ENCODE measurements around the gene RELN.
"Not testable (repeated sequence)": the region's sequence is repeated elsewhere in the genome, so short reads cannot be mapped to it uniquely, and the experiment has no call there.

Gene RELN

DNA sequence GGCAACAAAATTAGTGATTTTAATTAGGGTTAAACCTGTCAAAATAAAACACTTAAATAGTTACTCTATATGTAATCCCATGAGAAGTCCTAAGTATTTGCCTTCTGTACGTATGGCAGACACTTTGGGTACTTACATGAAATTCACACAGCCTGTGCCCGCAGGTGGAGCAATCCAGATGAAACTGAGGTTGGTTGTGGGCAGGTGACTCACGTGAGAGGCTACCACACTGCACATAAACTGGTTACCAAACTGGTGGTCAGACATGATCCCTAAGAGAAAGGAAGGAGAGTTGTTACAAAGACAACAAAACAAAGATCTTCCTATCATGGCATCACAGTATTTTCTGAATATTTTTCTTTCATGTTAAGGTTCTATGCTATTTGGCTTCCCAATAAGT, 156.1 kb downstream of the RELN start:
- H3K4me1 ChIP-seq (ENCODE audit: control insufficient read depth, insufficient read depth, low read length), result no peaks in the 10 kb centered on the region
- H3K9me3 ChIP-seq (ENCODE audit: control insufficient read depth, insufficient read depth, low read length), result no peaks in the 10 kb centered on the region
- H3K9ac ChIP-seq (ENCODE audit: low read depth, low read length), result no peak overlapping the region
- no peaks in the 10 kb centered on the region for H3K27me3 ChIP-seq (ENCODE audit: control insufficient read depth, insufficient read depth, low read length)
- no peak overlapping the region for H3K27ac ChIP-seq (ENCODE audit: low read depth, low read length)
- H3K36me3 ChIP-seq (ENCODE audit: control insufficient read depth, insufficient read depth, low read length), result no peaks in the 10 kb centered on the region
- no peak overlapping the region for H3K4me3 ChIP-seq (ENCODE audit: low read depth, low read length)

GRCh38 chr7:103832438-103832837, 157.0 kb downstream of the RELN start:
- Histone ChIP-seq H3K36me3 (ENCODE audit: control insufficient read depth, insufficient read depth, low read length) (no peaks in the 10 kb centered on the region), H3K27me3 (ENCODE audit: control insufficient read depth, insufficient read depth, low read length) (no peaks in the 10 kb centered on the region), H3K4me3 (ENCODE audit: low read depth, low read length) (no peak overlapping the region), H3K27ac (ENCODE audit: low read depth, low read length) (no peak overlapping the region), H3K4me1 (ENCODE audit: control insufficient read depth, insufficient read depth, low read length) (no peaks in the 10 kb centered on the region), H3K9me3 (ENCODE audit: control insufficient read depth, insufficient read depth, low read length) (no peaks in the 10 kb centered on the region), H3K9ac (ENCODE audit: low read depth, low read length) (no peak overlapping the region)

GRCh38 chr7:103824251-103824650, 165.2 kb downstream of the RELN start:
- H3K4me3 ChIP-seq (ENCODE audit: low read depth, low read length), result no peak overlapping the region
- no peaks in the 10 kb centered on the region for H3K4me1 ChIP-seq (ENCODE audit: control insufficient read depth, insufficient read depth, low read length)
- H3K9ac ChIP-seq (ENCODE audit: low read depth, low read length), result no peak overlapping the region
- H3K36me3 ChIP-seq (ENCODE audit: control insufficient read depth, insufficient read depth, low read length), result no peaks in the 10 kb centered on the region
- no peak overlapping the region for H3K27ac ChIP-seq (ENCODE audit: low read depth, low read length)
- no peaks in the 10 kb centered on the region for H3K9me3 ChIP-seq (ENCODE audit: control insufficient read depth, insufficient read depth, low read length)
- H3K27me3 ChIP-seq (ENCODE audit: control insufficient read depth, insufficient read depth, low read length), result no peaks in the 10 kb centered on the region

- Histone ChIP-seq H3K4me1 (ENCODE audit: control insufficient read depth, insufficient read depth, low read length) (no peaks in the 10 kb centered on the region), H3K9ac (ENCODE audit: low read depth, low read length) (no peak overlapping the region), H3K27me3 (ENCODE audit: control insufficient read depth, insufficient read depth, low read length) (no peaks in the 10 kb centered on the region), H3K9me3 (ENCODE audit: control insufficient read depth, insufficient read depth, low read length) (no peaks in the 10 kb centered on the region), H3K27ac (ENCODE audit: low read depth, low read length) (no peak overlapping the region), H3K4me3 (ENCODE audit: low read depth, low read length) (no peak overlapping the region), H3K36me3 (ENCODE audit: control insufficient read depth, insufficient read depth, low read length) (no peaks in the 10 kb centered on the region)
These were observed 166.4 kb downstream of the RELN start for GRCh38 chr7:103823084-103823483.

- no peak overlapping the region for H3K9ac ChIP-seq (ENCODE audit: low read depth, low read length)
- H3K4me1 ChIP-seq (ENCODE audit: control insufficient read depth, insufficient read depth, low read length), result no peaks in the 10 kb centered on the region
- H3K27ac ChIP-seq (ENCODE audit: low read depth, low read length), result no peak overlapping the region
- no peak overlapping the region for H3K4me3 ChIP-seq (ENCODE audit: low read depth, low read length)
- H3K9me3 ChIP-seq (ENCODE audit: control insufficient read depth, insufficient read depth, low read length), result no peaks in the 10 kb centered on the region
- H3K27me3 ChIP-seq (ENCODE audit: control insufficient read depth, insufficient read depth, low read length), result no peaks in the 10 kb centered on the region
- no peaks in the 10 kb centered on the region for H3K36me3 ChIP-seq (ENCODE audit: control insufficient read depth, insufficient read depth, low read length)
These were observed 168.4 kb downstream of the RELN start for GRCh38 chr7:103821092-103821491.

DNA sequence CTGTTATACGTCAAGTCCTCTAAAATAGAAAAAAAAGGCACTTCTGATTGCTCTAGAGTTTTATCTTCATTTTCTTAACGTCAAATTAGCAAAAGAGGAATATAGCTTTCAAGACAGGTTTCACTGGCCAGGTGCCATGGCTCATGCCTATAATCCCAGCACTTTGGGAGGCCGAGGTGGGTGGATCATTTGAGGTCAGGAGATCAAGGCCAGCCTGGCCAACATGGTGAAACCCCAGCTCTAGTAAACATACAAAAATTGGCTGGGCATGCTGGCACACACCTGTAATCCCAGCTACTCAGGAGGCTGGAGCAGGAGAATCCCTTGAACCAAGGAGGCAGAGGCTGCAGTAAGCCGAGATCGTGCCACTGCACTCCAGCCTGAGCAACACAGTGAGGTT, 173.5 kb downstream of the RELN start:
- not testable (repeated sequence) for H3K36me3 ChIP-seq (ENCODE audit: control insufficient read depth, insufficient read depth, low read length); H3K9ac ChIP-seq (ENCODE audit: low read depth, low read length); H3K4me1 ChIP-seq (ENCODE audit: control insufficient read depth, insufficient read depth, low read length); H3K9me3 ChIP-seq (ENCODE audit: control insufficient read depth, insufficient read depth, low read length); H3K27me3 ChIP-seq (ENCODE audit: control insufficient read depth, insufficient read depth, low read length); H3K4me3 ChIP-seq (ENCODE audit: low read depth, low read length); H3K27ac ChIP-seq (ENCODE audit: low read depth, low read length)

GRCh38 chr7:103813970-103814369, 175.5 kb downstream of the RELN start:
- peaks cover 24% of the 10 kb centered on the region for H3K4me1 ChIP-seq (ENCODE audit: control insufficient read depth, insufficient read depth, low read length)
- H3K36me3 ChIP-seq (ENCODE audit: control insufficient read depth, insufficient read depth, low read length), result no peaks in the 10 kb centered on the region
- H3K4me3 ChIP-seq (ENCODE audit: low read depth, low read length), result no peak overlapping the region
- H3K9me3 ChIP-seq (ENCODE audit: control insufficient read depth, insufficient read depth, low read length), result no peaks in the 10 kb centered on the region
- no peaks in the 10 kb centered on the region for H3K27me3 ChIP-seq (ENCODE audit: control insufficient read depth, insufficient read depth, low read length)
- no peak overlapping the region for H3K9ac ChIP-seq (ENCODE audit: low read depth, low read length)
- no peak overlapping the region for H3K27ac ChIP-seq (ENCODE audit: low read depth, low read length)

DNA sequence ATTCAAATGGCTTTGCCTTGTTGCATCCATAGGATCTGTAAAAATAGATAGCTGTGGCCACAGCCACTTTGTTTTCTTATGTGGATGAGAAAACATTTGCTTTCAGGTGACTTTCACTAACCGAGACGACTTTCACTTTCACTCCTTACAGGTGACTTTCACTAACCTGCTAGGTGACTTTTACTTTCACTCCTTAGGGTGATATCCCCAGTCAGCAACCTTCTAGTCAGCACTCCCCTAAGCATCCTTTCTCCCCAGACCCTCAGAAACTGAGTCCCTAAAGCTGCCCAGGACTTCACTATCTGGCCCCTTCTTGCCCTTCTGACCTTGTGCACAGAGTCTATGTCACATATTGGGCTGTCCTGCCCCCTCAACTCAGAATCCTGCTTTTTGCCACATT, 177.5 kb downstream of the RELN start:
- peaks cover 28% of the 10 kb centered on the region for H3K4me1 ChIP-seq (ENCODE audit: control insufficient read depth, insufficient read depth, low read length)
- H3K27me3 ChIP-seq (ENCODE audit: control insufficient read depth, insufficient read depth, low read length), result no peaks in the 10 kb centered on the region
- no peaks in the 10 kb centered on the region for H3K36me3 ChIP-seq (ENCODE audit: control insufficient read depth, insufficient read depth, low read length)
- no peaks in the 10 kb centered on the region for H3K9me3 ChIP-seq (ENCODE audit: control insufficient read depth, insufficient read depth, low read length)
- no peak overlapping the region for H3K27ac ChIP-seq (ENCODE audit: low read depth, low read length)
- no peak overlapping the region for H3K4me3 ChIP-seq (ENCODE audit: low read depth, low read length)
- no peak overlapping the region for H3K9ac ChIP-seq (ENCODE audit: low read depth, low read length)

DNA sequence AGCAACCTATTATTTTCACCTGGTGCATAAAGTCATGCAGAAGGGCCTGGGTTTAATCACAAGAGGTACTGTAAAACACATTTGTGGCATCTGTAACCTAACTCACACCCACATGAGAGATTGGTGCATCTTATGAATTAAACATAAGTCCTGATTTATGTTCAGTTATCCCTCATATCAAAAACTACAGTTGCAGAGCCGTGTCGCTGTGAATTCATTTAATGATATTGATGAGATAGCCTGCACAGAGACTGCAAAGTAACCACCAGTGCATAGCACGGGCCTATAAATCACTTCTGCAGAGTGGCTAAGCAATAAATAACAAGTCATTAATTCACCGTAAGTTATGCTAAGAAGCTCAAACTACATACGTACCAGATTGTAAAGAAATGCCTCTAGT, 178.2 kb downstream of the RELN start:
- H3K4me1 ChIP-seq (ENCODE audit: control insufficient read depth, insufficient read depth, low read length), result peaks cover 28% of the 10 kb centered on the region
- no peaks in the 10 kb centered on the region for H3K27me3 ChIP-seq (ENCODE audit: control insufficient read depth, insufficient read depth, low read length)
- H3K36me3 ChIP-seq (ENCODE audit: control insufficient read depth, insufficient read depth, low read length), result no peaks in the 10 kb centered on the region
- no peak overlapping the region for H3K9ac ChIP-seq (ENCODE audit: low read depth, low read length)
- no peak overlapping the region for H3K27ac ChIP-seq (ENCODE audit: low read depth, low read length)
- no peak overlapping the region for H3K4me3 ChIP-seq (ENCODE audit: low read depth, low read length)
- no peaks in the 10 kb centered on the region for H3K9me3 ChIP-seq (ENCODE audit: control insufficient read depth, insufficient read depth, low read length)

- Histone ChIP-seq H3K9me3 (ENCODE audit: control insufficient read depth, insufficient read depth, low read length) (no peaks in the 10 kb centered on the region), H3K36me3 (ENCODE audit: control insufficient read depth, insufficient read depth, low read length) (no peaks in the 10 kb centered on the region), H3K4me3 (ENCODE audit: low read depth, low read length) (no peak overlapping the region), H3K9ac (ENCODE audit: low read depth, low read length) (no peak overlapping the region), H3K4me1 (ENCODE audit: control insufficient read depth, insufficient read depth, low read length) (peaks cover 28% of the 10 kb centered on the region), H3K27me3 (ENCODE audit: control insufficient read depth, insufficient read depth, low read length) (no peaks in the 10 kb centered on the region), H3K27ac (ENCODE audit: low read depth, low read length) (peak overlapping the region; percentile 2)
These were observed 179.2 kb downstream of the RELN start for GRCh38 chr7:103810112-103810744.

DNA sequence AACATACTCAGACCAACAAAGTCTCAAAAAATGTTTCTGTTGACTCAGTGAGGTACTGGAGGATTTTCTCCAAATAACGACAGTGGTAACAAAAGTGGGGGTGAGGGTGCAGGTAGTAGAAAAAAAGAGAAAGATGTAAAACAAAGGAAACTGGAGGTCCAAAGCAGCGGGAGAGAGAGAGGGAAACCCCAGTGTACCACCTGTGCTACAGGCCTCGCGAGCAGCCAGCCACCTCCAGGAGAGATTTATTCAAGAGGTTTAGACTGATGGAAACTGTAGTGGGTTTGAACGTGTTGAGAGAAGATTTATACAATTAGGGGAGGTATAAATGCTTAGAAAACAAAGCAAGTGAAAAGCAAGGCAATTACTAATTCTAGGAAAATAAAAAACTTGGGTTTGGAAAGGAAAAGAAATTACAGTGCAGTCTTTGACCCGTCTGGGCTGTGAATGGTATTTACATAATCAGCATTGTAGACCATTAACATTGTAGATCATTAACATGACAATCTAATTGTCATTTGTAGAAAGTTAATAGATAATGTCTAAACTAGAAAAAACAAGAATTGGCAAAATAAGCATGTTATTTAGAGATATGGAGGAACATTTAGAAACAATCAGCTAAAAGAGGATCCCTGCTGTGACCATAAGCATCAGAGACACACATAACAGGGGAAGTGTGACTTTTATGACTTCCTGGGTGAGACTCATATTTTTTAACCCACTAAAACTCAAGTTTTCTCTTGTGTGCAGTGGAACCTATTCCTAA, 180.0 kb downstream of the RELN start:
- Histone ChIP-seq H3K4me3 (ENCODE audit: low read depth, low read length) (no peak overlapping the region), H3K9ac (ENCODE audit: low read depth, low read length) (no peak overlapping the region), H3K27ac (ENCODE audit: low read depth, low read length) (no peak overlapping the region)

More for the DNA sequence above, 180.0 kb downstream of the RELN start:
- no peaks in the 10 kb centered on the region for H3K27me3 ChIP-seq (ENCODE audit: control insufficient read depth, insufficient read depth, low read length)
- no peaks in the 10 kb centered on the region for H3K36me3 ChIP-seq (ENCODE audit: control insufficient read depth, insufficient read depth, low read length)
- H3K4me1 ChIP-seq (ENCODE audit: control insufficient read depth, insufficient read depth, low read length), result peaks cover 28% of the 10 kb centered on the region
- H3K9me3 ChIP-seq (ENCODE audit: control insufficient read depth, insufficient read depth, low read length), result no peaks in the 10 kb centered on the region
